A673 (cell line): ENCODE results near the gene RUSF1. TPM values are rescaled to one million over a fixed set of nuclear protein-coding genes. Genes with fewer than 3 reads are reported as not detected.

ENCODE experiments used
- BruUV-seq: library from RNA; stranded (reverse); fragments of 400-500 nt; replicated peaks from 2 replicates; lab custom pipeline; 2021; lab: Mats Ljungman, UMichigan
- CTCF ChIA-PET: fragments of 300-600 bp; sonication (Branson Sonifier 250); formaldehyde crosslinking; loops from one replicate; lab custom pipeline; 2022; ENCODE audit warnings: antibody characterized with exemption; lab: Charles Lee
- POLR2A ChIA-PET: fragments of 300-600 bp; sonication (Branson Sonifier 250); formaldehyde crosslinking; loops from one replicate; lab custom pipeline; 2022; ENCODE audit warnings: antibody characterized with exemption; ENCODE audit not compliant: low non-redundant PET; lab: Charles Lee
- DNase-seq: peaks from one replicate; pipeline ENCODE4 v3.0.0-alpha.2; 2015; ENCODE audit warnings: low spot score
- H3K27ac ChIP-seq: fragments of 200-600 bp; sonication (generic); 2 replicates; pipeline ENCODE4 v1.5.1; 2016; ENCODE audit warnings: mixed run types, low read depth, mild to moderate bottlenecking, mixed read lengths, antibody characterized with exemption, low read length; ENCODE audit not compliant: poor library complexity, severe bottlenecking
- H3K27me3 ChIP-seq: fragments of 200-600 bp; sonication (generic); replicated peaks from 2 replicates; pipeline ENCODE4 v1.6.1; 2017; ENCODE audit warnings: mixed run types, low read depth, mild to moderate bottlenecking, mixed read lengths, antibody characterized with exemption, low read length; ENCODE audit not compliant: insufficient read depth, poor library complexity
- H3K36me3 ChIP-seq: fragments of 200-600 bp; sonication (generic); 2 replicates; pipeline ENCODE4 v1.6.1; 2016; ENCODE audit warnings: mixed run types, mild to moderate bottlenecking, mixed read lengths, antibody characterized with exemption, low read length; ENCODE audit not compliant: insufficient read depth, poor library complexity, severe bottlenecking
- H3K4me1 ChIP-seq: fragments of 200-600 bp; sonication (generic); 2 replicates; pipeline ENCODE4 v1.6.1; 2017; ENCODE audit warnings: mixed run types, mild to moderate bottlenecking, mixed read lengths, antibody characterized with exemption, low read length; ENCODE audit not compliant: insufficient read depth, poor library complexity, severe bottlenecking
- H3K4me3 ChIP-seq: fragments of 200-600 bp; sonication (generic); 2 replicates; pipeline ENCODE4 v1.5.1; 2016; ENCODE audit warnings: low read depth, mixed run types, mild to moderate bottlenecking, mixed read lengths, low read length; ENCODE audit not compliant: poor library complexity, severe bottlenecking
- H3K9me3 ChIP-seq: fragments of 200-600 bp; sonication (generic); 2 replicates; pipeline ENCODE4 v1.6.1; 2016; ENCODE audit warnings: mixed run types, low read depth, mild to moderate bottlenecking, mixed read lengths, antibody characterized with exemption, low read length; ENCODE audit not compliant: poor library complexity, severe bottlenecking
- CTCF ChIP-seq: fragments of 300-800, 200-600 bp; sonication (generic); conservative IDR thresholded peaks from 2 replicates; pipeline ENCODE4 v1.5.1; 2017; ENCODE audit warnings: low read depth, mild to moderate bottlenecking, antibody characterized with exemption, low read length, moderate library complexity, mixed read lengths
- EZH2 ChIP-seq: fragments of 200-600 bp; sonication (generic); IDR thresholded peaks from 2 replicates; pipeline ENCODE4 v1.6.1; 2017; ENCODE audit warnings: borderline replicate concordance, low read depth, mild to moderate bottlenecking, mixed read lengths, antibody characterized with exemption, low read length; ENCODE audit not compliant: poor library complexity, severe bottlenecking
- intact Hi-C: fragments of 100-400 bp; cut with micrococcal nuclease; formaldehyde crosslinking; loops from one replicate; pipeline ENCODE4 v1.10.0; 2022; ENCODE audit not compliant: unreplicated experiment
- total RNA-seq: library from RNA; stranded (reverse); gene quantifications from 2 replicates; pipeline ENCODE4 v1.2.3, GENCODE V29; 2021

Gene RUSF1
- total RNA-seq, 1 experiment from 2014 or later, result 41.9 TPM

GRCh38 chr16:31508706-31509195 lies 560 bp upstream of the RUSF1 start:
- TF ChIP-seq CTCF, result no peak
- peak; percentile 27 for DNase-seq
- Histone ChIP-seq H3K9me3 (no peaks in the 10 kb centered on the region), H3K27ac (peak overlapping the region; percentile 97), H3K27me3 (no peaks in the 10 kb centered on the region), H3K4me1 (peaks cover 11% of the 10 kb centered on the region), H3K4me3 (peak overlapping the region; percentile 95), H3K36me3 (peaks cover 8% of the 10 kb centered on the region)
- intact Hi-C loops, result loop anchor here (5.0 kb wide), 1 partner anchor 194 kb away; no protein-coding TSS in a partner anchor
- TSS peak; percentile 86 for BruUV-seq
- ChIA-PET POLR2A (no interaction called here), CTCF (no interaction called here)

DNA sequence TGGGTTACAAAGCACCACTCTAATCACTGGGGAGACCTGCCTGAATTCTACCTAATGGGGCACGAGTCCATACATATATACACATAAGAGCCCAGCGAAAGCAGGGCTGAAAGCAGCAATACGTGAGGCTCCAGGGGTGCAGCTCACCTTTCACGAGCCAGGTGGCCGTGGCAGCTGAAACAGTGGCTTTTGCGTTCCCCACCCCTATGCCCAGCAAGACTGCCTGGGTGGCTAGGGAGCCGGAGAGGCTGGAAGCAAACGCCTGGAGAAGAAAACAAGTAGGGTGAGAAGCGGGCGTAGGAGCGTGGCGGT lies 618 bp downstream of the RUSF1 start:
- Histone ChIP-seq H3K4me1 (peaks cover 11% of the 10 kb centered on the region), H3K9me3 (no peaks in the 10 kb centered on the region), H3K27me3 (no peaks in the 10 kb centered on the region), H3K27ac (peak overlapping the region; percentile 97), H3K36me3 (peaks cover 8% of the 10 kb centered on the region), H3K4me3 (peak overlapping the region; percentile 95)
- POLR2A ChIA-PET, result no interaction called here
- CTCF ChIA-PET, result no interaction called here
- intact Hi-C loops, result loop anchor here (5.0 kb wide), 1 partner anchor 195 kb away; no protein-coding TSS in a partner anchor
- no TSS peak for BruUV-seq
- DNase-seq, result no peak
- no peak for TF ChIP-seq EZH2
- TF ChIP-seq CTCF, result no peak

DNA sequence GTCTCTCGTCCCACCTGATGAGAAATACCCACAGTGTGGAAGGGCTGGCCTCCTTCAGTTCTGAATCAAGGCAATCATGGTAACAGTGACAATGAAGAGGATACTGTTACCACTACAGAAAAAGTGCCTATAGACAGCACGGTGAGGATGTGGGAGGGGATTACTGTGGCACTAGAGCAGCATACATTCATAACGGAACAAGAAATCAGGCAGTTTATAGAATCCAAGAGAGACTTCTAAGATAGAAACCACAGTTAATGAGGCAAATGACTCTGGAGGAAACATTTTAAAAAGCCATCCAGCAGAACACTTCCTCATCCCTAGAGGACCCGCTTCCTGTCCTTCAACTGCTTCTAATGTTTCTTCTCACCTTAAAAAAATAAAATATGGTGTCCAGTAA lies 2.7 kb downstream of the RUSF1 start:
- no peak overlapping the region for H3K27ac ChIP-seq
- DNase-seq, result no peak
- ChIA-PET CTCF (no interaction called here), POLR2A (no interaction called here)
- no TSS peak for BruUV-seq
- H3K36me3 ChIP-seq, result peaks cover 11% of the 10 kb centered on the region
- peaks cover 11% of the 10 kb centered on the region for H3K4me1 ChIP-seq
- H3K4me3 ChIP-seq, result no peak overlapping the region
- H3K9me3 ChIP-seq, result no peaks in the 10 kb centered on the region
- intact Hi-C loops, result loop anchor here (5.0 kb wide), 1 partner anchor 197 kb away; no protein-coding TSS in a partner anchor
- no peaks in the 10 kb centered on the region for H3K27me3 ChIP-seq
- no peak for TF ChIP-seq EZH2
- TF ChIP-seq CTCF, result no peak
